WTC11 (cell line): ENCODE measurements around the gene OSCP1. TPM values are rescaled to one million over a fixed set of nuclear protein-coding genes. Genes with fewer than 3 reads are reported as not detected.

ENCODE experiments used
- ATAC-seq: fragments of 200-7000 bp; cut with Tn5 transposase; 2 replicates; pipeline ENCODE4 v1.10.0; 2021; ENCODE audit warnings: mild to moderate bottlenecking, moderate library complexity
- CTCF ChIA-PET: fragments of 300-600 bp; sonication (Branson Sonifier 250); formaldehyde crosslinking; loops from one replicate; lab custom pipeline; 2021; ENCODE audit warnings: antibody characterized with exemption; lab: Charles Lee
- POLR2A ChIA-PET: fragments of 350-600 bp; sonication (Branson Sonifier 250); formaldehyde crosslinking; loops from one replicate; lab custom pipeline; 2021; ENCODE audit warnings: antibody characterized with exemption; lab: Charles Lee
- DNase-seq: peaks from one replicate; pipeline ENCODE4 v3.0.0; 2021; ENCODE audit warnings: low spot score
- H3K27ac Mint-ChIP-seq: 2 replicates; pipeline ENCODE4 v1.8.0; 2021; ENCODE audit warnings: mixed read lengths
- H3K27me3 Mint-ChIP-seq: 2 replicates; pipeline ENCODE4 v1.8.0; 2021; ENCODE audit warnings: low read depth, mild to moderate bottlenecking, moderate library complexity, mixed read lengths
- H3K36me3 Mint-ChIP-seq: 2 replicates; pipeline ENCODE4 v1.8.0; 2021; ENCODE audit warnings: mixed read lengths
- H3K4me1 Mint-ChIP-seq: 2 replicates; pipeline ENCODE4 v1.8.0; 2022; ENCODE audit warnings: mixed read lengths
- H3K4me3 Mint-ChIP-seq: 2 replicates; pipeline ENCODE4 v1.8.0; 2021; ENCODE audit warnings: mild to moderate bottlenecking, moderate library complexity, mixed read lengths
- H3K9me3 Mint-ChIP-seq: 2 replicates; pipeline ENCODE4 v1.8.0; 2021; ENCODE audit warnings: mixed read lengths
- AR ChIP-seq: fragments of 250-450 bp; sonication (Bioruptor Pico); IDR thresholded peaks from 2 replicates; pipeline ENCODE4 v1.9.0; 2021; ENCODE audit warnings: mild to moderate bottlenecking
- CBFB ChIP-seq: sonication (generic); formaldehyde crosslinking; IDR thresholded peaks from 2 replicates; pipeline ENCODE4 v1.8.1; 2022; ENCODE audit warnings: mild to moderate bottlenecking, low read depth, missing genetic modification reagents
- CREB1 ChIP-seq: sonication (generic); formaldehyde crosslinking; IDR thresholded peaks from 2 replicates; pipeline ENCODE4 v1.8.0; 2023; ENCODE audit warnings: mild to moderate bottlenecking, missing genetic modification reagents
- ERG ChIP-seq: fragments of 250-450 bp; sonication (Bioruptor Pico); IDR thresholded peaks from 2 replicates; pipeline ENCODE4 v1.8.0; 2021; ENCODE audit warnings: mild to moderate bottlenecking
- ETV6 ChIP-seq: sonication (generic); formaldehyde crosslinking; IDR thresholded peaks from 2 replicates; pipeline ENCODE4 v1.8.1; 2022; ENCODE audit warnings: mild to moderate bottlenecking, missing genetic modification reagents
- FOXP4 ChIP-seq: sonication (generic); formaldehyde crosslinking; IDR thresholded peaks from 2 replicates; pipeline ENCODE4 v1.8.0; 2022; ENCODE audit warnings: mild to moderate bottlenecking, missing genetic modification reagents
- HMGXB4 ChIP-seq: sonication (generic); formaldehyde crosslinking; IDR thresholded peaks from 2 replicates; pipeline ENCODE4 v1.8.1; 2023; ENCODE audit warnings: mild to moderate bottlenecking, moderate library complexity, missing genetic modification reagents
- IRF1 ChIP-seq: sonication (generic); formaldehyde crosslinking; IDR thresholded peaks from 2 replicates; pipeline ENCODE4 v1.8.0; 2023; ENCODE audit warnings: missing genetic modification reagents
- KAT7 ChIP-seq: sonication (generic); formaldehyde crosslinking; IDR thresholded peaks from 2 replicates; pipeline ENCODE4 v1.8.1; 2023; ENCODE audit warnings: missing genetic modification reagents, mild to moderate bottlenecking, borderline replicate concordance
- OVOL2 ChIP-seq: fragments of 250-450 bp; sonication (Bioruptor Pico); IDR thresholded peaks from 2 replicates; pipeline ENCODE4 v1.9.0; 2021; ENCODE audit warnings: mild to moderate bottlenecking, borderline replicate concordance
- PREB ChIP-seq: sonication (generic); formaldehyde crosslinking; IDR thresholded peaks from 2 replicates; pipeline ENCODE4 v1.8.1; 2022; ENCODE audit warnings: mild to moderate bottlenecking, missing genetic modification reagents, moderate library complexity, borderline replicate concordance
- SMAD4 ChIP-seq: sonication (generic); formaldehyde crosslinking; IDR thresholded peaks from 2 replicates; pipeline ENCODE4 v1.8.0; 2022; ENCODE audit warnings: mild to moderate bottlenecking, missing genetic modification reagents
- TEAD1 ChIP-seq: sonication (generic); formaldehyde crosslinking; IDR thresholded peaks from 2 replicates; pipeline ENCODE4 v1.8.0; 2022; ENCODE audit warnings: mild to moderate bottlenecking, missing genetic modification reagents
- USF2 ChIP-seq: sonication (generic); formaldehyde crosslinking; IDR thresholded peaks from 2 replicates; pipeline ENCODE4 v1.8.1; 2023; ENCODE audit warnings: mild to moderate bottlenecking, missing genetic modification reagents, moderate library complexity
- ZBTB43 ChIP-seq: sonication (generic); formaldehyde crosslinking; IDR thresholded peaks from 2 replicates; pipeline ENCODE4 v1.8.1; 2023; ENCODE audit warnings: mild to moderate bottlenecking, missing genetic modification reagents
- ZNF138 ChIP-seq: sonication (generic); formaldehyde crosslinking; conservative IDR thresholded peaks from 2 replicates; pipeline ENCODE4 v1.8.1; 2022; ENCODE audit warnings: mild to moderate bottlenecking, moderate library complexity, missing genetic modification reagents
- ZNF232 ChIP-seq: sonication (generic); formaldehyde crosslinking; IDR thresholded peaks from 2 replicates; pipeline ENCODE4 v1.8.0; 2022; ENCODE audit warnings: mild to moderate bottlenecking, missing genetic modification reagents
- ZNF396 ChIP-seq: fragments of 250-450 bp; sonication (Bioruptor Pico); IDR thresholded peaks from 2 replicates; pipeline ENCODE4 v1.8.0; 2021; ENCODE audit warnings: mild to moderate bottlenecking, moderate library complexity, borderline replicate concordance
- ZSCAN18 ChIP-seq: fragments of 250-450 bp; sonication (Bioruptor Pico); IDR thresholded peaks from 2 replicates; pipeline ENCODE4 v2.1.2; 2022; ENCODE audit warnings: mild to moderate bottlenecking, moderate library complexity
- total RNA-seq: library from RNA; stranded (reverse); gene quantifications from 3 replicates; pipeline ENCODE4 v1.2.3, GENCODE V29; 2021

Gene OSCP1
- total RNA-seq, 1 experiment from 2014 or later = 1.7 TPM

- TF ChIP-seq AR (CRISPR knock-in tag) (no peak), ZSCAN18 (CRISPR knock-in tag) (no peak), ZBTB43 (CRISPR knock-in tag) (no peak), USF2 (CRISPR knock-in tag) (no peak), FOXP4 (no peak), ZNF138 (CRISPR knock-in tag) (no peak)
These were observed 16.2 kb upstream of the OSCP1 start (continued) for GRCh38 chr1:36466370-36467026.

- Mint-ChIP-seq H3K36me3 (peaks cover 11% of the 10 kb centered on the region), H3K9me3 (no peaks in the 10 kb centered on the region), H3K4me1 (peaks cover 16% of the 10 kb centered on the region), H3K27ac (no peak overlapping the region), H3K27me3 (peaks cover 57% of the 10 kb centered on the region), H3K4me3 (no peak overlapping the region; the same call in 1 of the 2 replicates)
- ChIA-PET POLR2A (no interaction called here), CTCF (interaction anchor here (3.3 kb wide), 1 partner anchor 15 kb away, joined by 15 read pairs; the partner anchor contains the start of gene OSCP1)
- ATAC-seq (no peak), DNase-seq (no peak)
- TF ChIP-seq USF2 (CRISPR knock-in tag) = no peak
- TF ChIP-seq ERG = no peak
- no peak for TF ChIP-seq HMGXB4 (CRISPR knock-in tag)
- no peak for TF ChIP-seq KAT7 (CRISPR knock-in tag)
- no peak for TF ChIP-seq ZNF396 (CRISPR knock-in tag)
- TF ChIP-seq OVOL2 (CRISPR knock-in tag) = no peak
- TF ChIP-seq ZNF232 (CRISPR knock-in tag) = no peak
- TF ChIP-seq TEAD1 (CRISPR knock-in tag) = no peak
- no peak for TF ChIP-seq CBFB (CRISPR knock-in tag)
- no peak for TF ChIP-seq PREB (CRISPR knock-in tag)
- no peak for TF ChIP-seq CREB1 (CRISPR knock-in tag)
- no peak for TF ChIP-seq SMAD4 (CRISPR knock-in tag)
- no peak for TF ChIP-seq ETV6 (CRISPR knock-in tag)
- TF ChIP-seq IRF1 (CRISPR knock-in tag) = no peak
These were observed 15.6 kb upstream of the OSCP1 start for GRCh38 chr1:36465731-36466369.
